Glutamatergic neuron (in vitro differentiated cells): Measurements from ENCODE around the gene HIPK3. TPM values are rescaled to one million over a fixed set of nuclear protein-coding genes. Genes with fewer than 3 reads are reported as not detected.
"Not testable (repeated sequence)": the region's sequence is repeated elsewhere in the genome, so short reads cannot be mapped to it uniquely, and the experiment has no call there.

ENCODE experiments used
- DNase-seq: peaks from one replicate; pipeline ENCODE4 v3.0.0; 2022
- H3K27ac Mint-ChIP-seq: one replicate; pipeline ENCODE4 v1.8.0; 2020; ENCODE audit warnings: mild to moderate bottlenecking, mixed read lengths, inconsistent platforms; ENCODE audit not compliant: unreplicated experiment
- H3K27me3 Mint-ChIP-seq: one replicate; pipeline ENCODE4 v1.8.0; 2020; ENCODE audit warnings: mild to moderate bottlenecking, moderate library complexity, mixed read lengths, inconsistent platforms; ENCODE audit not compliant: unreplicated experiment
- H3K36me3 Mint-ChIP-seq: one replicate; pipeline ENCODE4 v1.8.0; 2020; ENCODE audit warnings: mild to moderate bottlenecking, mixed read lengths, inconsistent platforms; ENCODE audit not compliant: unreplicated experiment
- H3K4me1 Mint-ChIP-seq: one replicate; pipeline ENCODE4 v1.8.0; 2020; ENCODE audit warnings: mild to moderate bottlenecking, low read depth, mixed read lengths, inconsistent platforms; ENCODE audit not compliant: unreplicated experiment
- H3K4me3 Mint-ChIP-seq: one replicate; pipeline ENCODE4 v1.8.0; 2020; ENCODE audit warnings: mild to moderate bottlenecking, mixed read lengths, inconsistent platforms; ENCODE audit not compliant: unreplicated experiment
- H3K9me3 Mint-ChIP-seq: one replicate; pipeline ENCODE4 v1.8.0; 2020; ENCODE audit warnings: mild to moderate bottlenecking, moderate library complexity, mixed read lengths, inconsistent platforms; ENCODE audit not compliant: unreplicated experiment
- total RNA-seq: library from RNA; stranded (reverse); fragmentation: NEBNext Ultra II Directional; extraction: Animal tissue kit (Norgen Biotek cat#: 25700); gene quantifications from one replicate; pipeline ENCODE4 v1.2.1, GENCODE V29; 2021; ENCODE audit not compliant: unreplicated experiment
- TF ChIP-seq, protein P1 (sequence below): fragments of 200-600 bp; sonication (generic); IDR thresholded peaks from one replicate; pipeline ENCODE4 v1.5.0; 2021; ENCODE audit not compliant: partially characterized antibody, unreplicated experiment

The HIPK3 gene
- total RNA-seq, 1 donor from 2014 or later, result 56.5 TPM

GRCh38 chr11:33214187-33214586 lies 43.0 kb upstream of the HIPK3 start:
- no peaks in the 10 kb centered on the region for H3K4me1 Mint-ChIP-seq
- no peak overlapping the region for H3K27ac Mint-ChIP-seq
- H3K27me3 Mint-ChIP-seq, result no peaks in the 10 kb centered on the region
- TF ChIP-seq, protein P1, sequence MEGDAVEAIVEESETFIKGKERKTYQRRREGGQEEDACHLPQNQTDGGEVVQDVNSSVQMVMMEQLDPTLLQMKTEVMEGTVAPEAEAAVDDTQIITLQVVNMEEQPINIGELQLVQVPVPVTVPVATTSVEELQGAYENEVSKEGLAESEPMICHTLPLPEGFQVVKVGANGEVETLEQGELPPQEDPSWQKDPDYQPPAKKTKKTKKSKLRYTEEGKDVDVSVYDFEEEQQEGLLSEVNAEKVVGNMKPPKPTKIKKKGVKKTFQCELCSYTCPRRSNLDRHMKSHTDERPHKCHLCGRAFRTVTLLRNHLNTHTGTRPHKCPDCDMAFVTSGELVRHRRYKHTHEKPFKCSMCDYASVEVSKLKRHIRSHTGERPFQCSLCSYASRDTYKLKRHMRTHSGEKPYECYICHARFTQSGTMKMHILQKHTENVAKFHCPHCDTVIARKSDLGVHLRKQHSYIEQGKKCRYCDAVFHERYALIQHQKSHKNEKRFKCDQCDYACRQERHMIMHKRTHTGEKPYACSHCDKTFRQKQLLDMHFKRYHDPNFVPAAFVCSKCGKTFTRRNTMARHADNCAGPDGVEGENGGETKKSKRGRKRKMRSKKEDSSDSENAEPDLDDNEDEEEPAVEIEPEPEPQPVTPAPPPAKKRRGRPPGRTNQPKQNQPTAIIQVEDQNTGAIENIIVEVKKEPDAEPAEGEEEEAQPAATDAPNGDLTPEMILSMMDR, result no peak
- DNase-seq, result no peak
- H3K4me3 Mint-ChIP-seq, result no peak overlapping the region
- peaks cover 2% of the 10 kb centered on the region for H3K9me3 Mint-ChIP-seq
- H3K36me3 Mint-ChIP-seq, result no peaks in the 10 kb centered on the region

- no peak overlapping the region for H3K4me3 Mint-ChIP-seq
- TF ChIP-seq, protein P1, result no peak
- peaks cover 2% of the 10 kb centered on the region for H3K9me3 Mint-ChIP-seq
These were observed 42.4 kb upstream of the HIPK3 start for GRCh38 chr11:33214767-33215166.

GRCh38 chr11:33216676-33217075 lies 40.5 kb upstream of the HIPK3 start:
- H3K4me1 Mint-ChIP-seq, DNase-seq, H3K27me3 Mint-ChIP-seq, H3K9me3 Mint-ChIP-seq, H3K36me3 Mint-ChIP-seq, H3K4me3 Mint-ChIP-seq, H3K27ac Mint-ChIP-seq: not testable (repeated sequence)

More at GRCh38 chr11:33214767-33215166, 42.4 kb upstream of the HIPK3 start:
- no peak for DNase-seq
- Mint-ChIP-seq H3K27me3 (no peaks in the 10 kb centered on the region), H3K27ac (no peak overlapping the region), H3K4me1 (no peaks in the 10 kb centered on the region), H3K36me3 (no peaks in the 10 kb centered on the region)

GRCh38 chr11:33222052-33222750 lies 35.0 kb upstream of the HIPK3 start:
- TF ChIP-seq, protein P1, result no peak
- Mint-ChIP-seq H3K4me1 (no peaks in the 10 kb centered on the region), H3K27ac (no peak overlapping the region), H3K9me3 (no peaks in the 10 kb centered on the region), H3K27me3 (no peaks in the 10 kb centered on the region), H3K36me3 (no peaks in the 10 kb centered on the region), H3K4me3 (no peak overlapping the region)
- no peak for DNase-seq

GRCh38 chr11:33225371-33225770 lies 31.8 kb upstream of the HIPK3 start:
- TF ChIP-seq, protein P1, result no peak
- no peaks in the 10 kb centered on the region for H3K4me1 Mint-ChIP-seq
- H3K9me3 Mint-ChIP-seq, result no peaks in the 10 kb centered on the region
- H3K4me3 Mint-ChIP-seq, result no peak overlapping the region
- DNase-seq, result no peak
- no peak overlapping the region for H3K27ac Mint-ChIP-seq
- peaks cover 2% of the 10 kb centered on the region for H3K27me3 Mint-ChIP-seq
- no peaks in the 10 kb centered on the region for H3K36me3 Mint-ChIP-seq
